ENCODE data around the gene PSMA3.

PSMA3 gene

GRCh38 chr14:58278177-58278576 lies 33.5 kb downstream of the PSMA3 start:
- Histone ChIP-seq H2BK15ac (ENCODE audit: low read depth, poor library complexity, severe bottlenecking) (no peak overlapping the region), H3K27me3 (ENCODE audit: control insufficient read depth in 1 of 2, insufficient read depth in 1 of 2, low read length in 2 of 2) (no peaks in the 10 kb centered on the region), H2AFZ (ENCODE audit: low read depth, low read length) (no peak overlapping the region), H2BK120ac (ENCODE audit: low read depth, low read length) (no peak overlapping the region), H3K18ac (ENCODE audit: low read depth in 1 of 2, low read length in 2 of 2) (no peak overlapping the region), H3K4ac (ENCODE audit: low read depth in 1 of 2, low read length in 2 of 2) (no peak overlapping the region), H3K27ac (ENCODE audit: low read length, poor library complexity, severe bottlenecking) (no peak overlapping the region), H3K9ac (ENCODE audit: low read length) (no peak overlapping the region), H2BK5ac (ENCODE audit: low read depth, low read length, poor library complexity, severe bottlenecking) (no peak overlapping the region), H3K36me3 (ENCODE audit: control insufficient read depth in 1 of 2, insufficient read depth in 2 of 2, low read depth in 1 of 2, low read length in 2 of 2) (peaks cover 21 to 62% of the 10 kb centered on the region in 2 experiments), H3K23ac (ENCODE audit: low read length in 2 of 2) (no peak overlapping the region), H4K8ac (ENCODE audit: low read length) (no peak overlapping the region), H3K4me2 (ENCODE audit: low read length, poor library complexity, severe bottlenecking) (no peak overlapping the region), H3K79me1 (replicated peaks; ENCODE audit: low read length, poor library complexity, severe bottlenecking) (peaks cover 2% of the 10 kb centered on the region), H3K4me3 (ENCODE audit: insufficient read depth in 1 of 2, low read depth in 1 of 2, low read length in 2 of 2) (no peak overlapping the region), H3K4me1 (ENCODE audit: control insufficient read depth, insufficient read depth, low read depth, low read length) (peaks cover 9% of the 10 kb centered on the region), H3K14ac (ENCODE audit: low read length in 2 of 2) (no peak overlapping the region), H3K9me3 (ENCODE audit: control insufficient read depth, low read length) (no peaks in the 10 kb centered on the region), H4K91ac (ENCODE audit: low read length) (no peak overlapping the region), H2BK12ac (ENCODE audit: low read length in 2 of 2) (no peak overlapping the region), H2AK5ac (ENCODE audit: low read length, severe bottlenecking) (no peak overlapping the region)
- no peak for DNase-seq
- WGBS: over 99% methylated on average over 7 of the region's 8 CpGs

GRCh38 chr14:58280954-58281787 lies 36.5 kb downstream of the PSMA3 start:
- WGBS: 14% methylated on average over 3 of the region's 4 CpGs
- peaks cover 5% of the 10 kb centered on the region for H3K79me1 ChIP-seq (replicated peaks; ENCODE audit: low read length, poor library complexity, severe bottlenecking)
- H3K36me3 ChIP-seq (ENCODE audit: control insufficient read depth in 1 of 2, insufficient read depth in 2 of 2, low read depth in 1 of 2, low read length in 2 of 2): peaks cover 18 to 72% of the 10 kb centered on the region in 2 experiments
- H3K4ac ChIP-seq (ENCODE audit: low read depth in 1 of 2, low read length in 2 of 2): no peak overlapping the region
- H3K4me3 ChIP-seq (ENCODE audit: insufficient read depth in 1 of 2, low read depth in 1 of 2, low read length in 2 of 2): peak overlapping the region in 1 of 2 experiments; percentile 19
- H2BK120ac ChIP-seq (ENCODE audit: low read depth, low read length): no peak overlapping the region
- H3K18ac ChIP-seq (ENCODE audit: low read depth in 1 of 2, low read length in 2 of 2): no peak overlapping the region
- H3K4me2 ChIP-seq (ENCODE audit: low read length, poor library complexity, severe bottlenecking): peak overlapping the region; percentile 28
- peak overlapping the region; percentile 94 for H3K9ac ChIP-seq (ENCODE audit: low read length)
- no peak overlapping the region for H2BK12ac ChIP-seq (ENCODE audit: low read length in 2 of 2)
- peak overlapping the region; percentile 96 for H2AK5ac ChIP-seq (ENCODE audit: low read length, severe bottlenecking)
- peaks cover 9% of the 10 kb centered on the region for H3K4me1 ChIP-seq (ENCODE audit: control insufficient read depth, insufficient read depth, low read depth, low read length)
- no peak overlapping the region for H2AFZ ChIP-seq (ENCODE audit: low read depth, low read length)
- no peak overlapping the region for H3K14ac ChIP-seq (ENCODE audit: low read length in 2 of 2)
- peak overlapping the region; percentile 100 for H3K27ac ChIP-seq (ENCODE audit: low read length, poor library complexity, severe bottlenecking)
- no peak overlapping the region for H4K91ac ChIP-seq (ENCODE audit: low read length)
- peak overlapping the region; percentile 96 for H2BK5ac ChIP-seq (ENCODE audit: low read depth, low read length, poor library complexity, severe bottlenecking)
- no peaks in the 10 kb centered on the region for H3K9me3 ChIP-seq (ENCODE audit: control insufficient read depth, low read length)
- H4K8ac ChIP-seq (ENCODE audit: low read length): no peak overlapping the region
- peak; percentile 96 for DNase-seq
- H3K23ac ChIP-seq (ENCODE audit: low read length in 2 of 2): no peak overlapping the region
- H2BK15ac ChIP-seq (ENCODE audit: low read depth, poor library complexity, severe bottlenecking): no peak overlapping the region
- H3K27me3 ChIP-seq (ENCODE audit: control insufficient read depth in 1 of 2, insufficient read depth in 1 of 2, low read length in 2 of 2): no peaks in the 10 kb centered on the region

GRCh38 chr14:58281969-58282368 lies 37.3 kb downstream of the PSMA3 start:
- no peak overlapping the region for H3K23ac ChIP-seq (ENCODE audit: low read length in 2 of 2)
- 95% methylated on average over 2 of the region's 3 CpGs for whole genome bisulfite sequencing
- no peaks in the 10 kb centered on the region for H3K9me3 ChIP-seq (ENCODE audit: control insufficient read depth, low read length)
- no peak overlapping the region for H2BK15ac ChIP-seq (ENCODE audit: low read depth, poor library complexity, severe bottlenecking)
- H2BK12ac ChIP-seq (ENCODE audit: low read length in 2 of 2): no peak overlapping the region
- H3K4me2 ChIP-seq (ENCODE audit: low read length, poor library complexity, severe bottlenecking): peak overlapping the region; percentile 47
- H3K14ac ChIP-seq (ENCODE audit: low read length in 2 of 2): no peak overlapping the region
- H4K91ac ChIP-seq (ENCODE audit: low read length): no peak overlapping the region
- no peak overlapping the region for H3K4ac ChIP-seq (ENCODE audit: low read depth in 1 of 2, low read length in 2 of 2)
- peak overlapping the region; percentile 100 for H3K27ac ChIP-seq (ENCODE audit: low read length, poor library complexity, severe bottlenecking)
- H3K4me3 ChIP-seq (ENCODE audit: insufficient read depth in 1 of 2, low read depth in 1 of 2, low read length in 2 of 2): peak overlapping the region in 1 of 2 experiments; percentile 19
- H2BK120ac ChIP-seq (ENCODE audit: low read depth, low read length): no peak overlapping the region
- peak overlapping the region; percentile 94 for H3K9ac ChIP-seq (ENCODE audit: low read length)
- no peak overlapping the region for H2AFZ ChIP-seq (ENCODE audit: low read depth, low read length)
- no peak overlapping the region for H3K18ac ChIP-seq (ENCODE audit: low read depth in 1 of 2, low read length in 2 of 2)
- H3K36me3 ChIP-seq (ENCODE audit: control insufficient read depth in 1 of 2, insufficient read depth in 2 of 2, low read depth in 1 of 2, low read length in 2 of 2): peaks cover 22 to 73% of the 10 kb centered on the region in 2 experiments
- H3K4me1 ChIP-seq (ENCODE audit: control insufficient read depth, insufficient read depth, low read depth, low read length): peaks cover 6% of the 10 kb centered on the region
- no peaks in the 10 kb centered on the region for H3K27me3 ChIP-seq (ENCODE audit: control insufficient read depth in 1 of 2, insufficient read depth in 1 of 2, low read length in 2 of 2)
- DNase-seq: no peak
- no peak overlapping the region for H2AK5ac ChIP-seq (ENCODE audit: low read length, severe bottlenecking)
- H2BK5ac ChIP-seq (ENCODE audit: low read depth, low read length, poor library complexity, severe bottlenecking): no peak overlapping the region
- no peak overlapping the region for H4K8ac ChIP-seq (ENCODE audit: low read length)
- peaks cover 7% of the 10 kb centered on the region for H3K79me1 ChIP-seq (replicated peaks; ENCODE audit: low read length, poor library complexity, severe bottlenecking)

- H2BK5ac ChIP-seq (ENCODE audit: low read depth, low read length, poor library complexity, severe bottlenecking): no peak overlapping the region
- H4K8ac ChIP-seq (ENCODE audit: low read length): no peak overlapping the region
- H3K9me3 ChIP-seq (ENCODE audit: control insufficient read depth, low read length): no peaks in the 10 kb centered on the region
- H3K4me1 ChIP-seq (ENCODE audit: control insufficient read depth, insufficient read depth, low read depth, low read length): peaks cover 5% of the 10 kb centered on the region
- DNase-seq: no peak
- H3K27ac ChIP-seq (ENCODE audit: low read length, poor library complexity, severe bottlenecking): peak overlapping the region; percentile 28
- H2BK120ac ChIP-seq (ENCODE audit: low read depth, low read length): no peak overlapping the region
- WGBS: 89% methylated on average over 3 of the region's 4 CpGs
- no peaks in the 10 kb centered on the region for H3K27me3 ChIP-seq (ENCODE audit: control insufficient read depth in 1 of 2, insufficient read depth in 1 of 2, low read length in 2 of 2)
- H3K36me3 ChIP-seq (ENCODE audit: control insufficient read depth in 1 of 2, insufficient read depth in 2 of 2, low read depth in 1 of 2, low read length in 2 of 2): peaks cover 13 to 75% of the 10 kb centered on the region in 2 experiments
- H3K23ac ChIP-seq (ENCODE audit: low read length in 2 of 2): no peak overlapping the region
- H2AFZ ChIP-seq (ENCODE audit: low read depth, low read length): no peak overlapping the region
- H3K9ac ChIP-seq (ENCODE audit: low read length): no peak overlapping the region
- H3K4me2 ChIP-seq (ENCODE audit: low read length, poor library complexity, severe bottlenecking): no peak overlapping the region
- no peak overlapping the region for H4K91ac ChIP-seq (ENCODE audit: low read length)
- H3K79me1 ChIP-seq (replicated peaks; ENCODE audit: low read length, poor library complexity, severe bottlenecking): peaks cover 5% of the 10 kb centered on the region
- H2AK5ac ChIP-seq (ENCODE audit: low read length, severe bottlenecking): no peak overlapping the region
- no peak overlapping the region for H3K4ac ChIP-seq (ENCODE audit: low read depth in 1 of 2, low read length in 2 of 2)
- no peak overlapping the region for H2BK12ac ChIP-seq (ENCODE audit: low read length in 2 of 2)
- no peak overlapping the region for H3K4me3 ChIP-seq (ENCODE audit: insufficient read depth in 1 of 2, low read depth in 1 of 2, low read length in 2 of 2)
- H3K14ac ChIP-seq (ENCODE audit: low read length in 2 of 2): no peak overlapping the region
- H2BK15ac ChIP-seq (ENCODE audit: low read depth, poor library complexity, severe bottlenecking): no peak overlapping the region
- H3K18ac ChIP-seq (ENCODE audit: low read depth in 1 of 2, low read length in 2 of 2): no peak overlapping the region
Measured at GRCh38 chr14:58282925-58283593, 38.4 kb downstream of the PSMA3 start.
